SU-DHL-6 (cell line): ENCODE results near the gene ZBTB3.

ENCODE experiments used
- CTCF ChIP-seq: fragments of 200-600 bp; sonication (generic); IDR thresholded peaks from one replicate; pipeline ENCODE4 v1.5.1; 2017; ENCODE audit warnings: antibody characterized with exemption, mild to moderate bottlenecking, low read length, moderate library complexity; ENCODE audit not compliant: insufficient read depth, poor library complexity, severe bottlenecking
- EZH2phosphoT487 ChIP-seq: fragments of 200-600 bp; sonication (generic), shearing (Covaris generic); conservative IDR thresholded peaks from 2 replicates; pipeline ENCODE4 v1.6.1; 2018; ENCODE audit warnings: mild to moderate bottlenecking, antibody characterized with exemption, low read length, moderate library complexity, mixed read lengths

DNA sequence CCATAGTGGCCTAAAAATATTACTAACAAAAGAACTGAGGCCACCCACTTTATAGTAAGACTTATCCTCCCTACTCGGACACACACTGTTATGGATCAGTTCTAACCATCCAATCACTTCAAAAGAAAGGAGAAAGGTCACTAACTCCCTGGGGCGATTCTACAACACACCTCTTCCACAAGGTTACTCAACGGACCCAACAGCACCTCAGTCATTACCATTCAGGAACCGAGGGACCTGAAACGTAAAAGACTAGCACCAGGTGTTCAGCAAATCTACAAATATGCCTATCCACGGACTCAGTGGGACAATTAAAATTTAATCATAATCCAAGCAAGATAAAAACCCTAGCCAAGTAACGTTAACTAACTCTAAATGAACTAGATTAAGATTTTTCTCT, 28.3 kb downstream of the ZBTB3 start:
- TF ChIP-seq CTCF (no peak), EZH2phosphoT487 (no peak)
